ENCODE results near the gene TMX3. TPM values are rescaled to one million over a fixed set of nuclear protein-coding genes. Genes with fewer than 3 reads are reported as not detected.

TMX3 gene
- total RNA-seq, 1 experiment from 2014 or later, result 21.2 TPM

- TF ChIP-seq EZH2 (IDR thresholded peaks at IDR 0.05; ENCODE audit: low read depth), result no peak
- TF ChIP-seq CTCF (conservative IDR thresholded peaks at IDR 0.05), result no peak
- no peaks in the 10 kb centered on the region for H3K4me1 ChIP-seq (replicated peaks; ENCODE audit: insufficient read depth)
- no peaks in the 10 kb centered on the region for H3K27me3 ChIP-seq (ENCODE audit: insufficient read depth, low read depth)
- intact Hi-C loops (cut with micrococcal nuclease; ENCODE audit: unreplicated experiment), result no loop called here
- H3K4me3 ChIP-seq, result no peak overlapping the region
- H3K36me3 ChIP-seq (ENCODE audit: low read depth), result peaks cover 35% of the 10 kb centered on the region
- no peak overlapping the region for H3K27ac ChIP-seq
- ChIA-PET CTCF (no interaction called here), POLR2A (ENCODE audit: unreplicated experiment) (no interaction called here)
- no peaks in the 10 kb centered on the region for H3K79me2 ChIP-seq (ENCODE audit: low read depth)
- BruUV-seq (replicated peaks), result no TSS peak
- H3K9me3 ChIP-seq (ENCODE audit: insufficient read depth, low read depth), result no peaks in the 10 kb centered on the region
- no peak for DNase-seq
- no peak overlapping the region for H3K4me2 ChIP-seq
- no peaks in the 10 kb centered on the region for H3F3A ChIP-seq (ENCODE audit: insufficient read depth, low read depth)
- no peaks in the 10 kb centered on the region; the same call in 1 of the 2 replicates for H3K9me2 ChIP-seq (ENCODE audit: insufficient read depth)
- H2AFZ ChIP-seq, result no peak overlapping the region
- peaks cover 8% of the 10 kb centered on the region; the same call in 1 of the 2 replicates for H4K20me1 ChIP-seq (ENCODE audit: insufficient read depth)
Observed at GRCh38 chr18:68703326-68703725, 11.6 kb downstream of the TMX3 start.

- H3K9me2 ChIP-seq (ENCODE audit: insufficient read depth), result no peaks in the 10 kb centered on the region; the same call in 1 of the 2 replicates
- intact Hi-C loops (cut with micrococcal nuclease; ENCODE audit: unreplicated experiment), result no loop called here
- ChIA-PET POLR2A (ENCODE audit: unreplicated experiment) (no interaction called here), CTCF (no interaction called here)
- peaks cover 10% of the 10 kb centered on the region; the same call in 1 of the 2 replicates for H4K20me1 ChIP-seq (ENCODE audit: insufficient read depth)
- no TSS peak for BruUV-seq (replicated peaks)
- H2AFZ ChIP-seq, result no peak overlapping the region
- no peak overlapping the region for H3K4me2 ChIP-seq
- no peaks in the 10 kb centered on the region for H3K79me2 ChIP-seq (ENCODE audit: low read depth)
- H3K27ac ChIP-seq, result no peak overlapping the region
- H3K9me3 ChIP-seq (ENCODE audit: insufficient read depth, low read depth), result no peaks in the 10 kb centered on the region
- H3F3A ChIP-seq (ENCODE audit: insufficient read depth, low read depth), result no peaks in the 10 kb centered on the region
- no peak overlapping the region for H3K4me3 ChIP-seq
- DNase-seq, result no peak
- no peaks in the 10 kb centered on the region for H3K4me1 ChIP-seq (replicated peaks; ENCODE audit: insufficient read depth)
- peaks cover 36% of the 10 kb centered on the region for H3K36me3 ChIP-seq (ENCODE audit: low read depth)
- no peaks in the 10 kb centered on the region for H3K27me3 ChIP-seq (ENCODE audit: insufficient read depth, low read depth)
- TF ChIP-seq CTCF (conservative IDR thresholded peaks at IDR 0.05), result no peak
- no peak for TF ChIP-seq EZH2 (IDR thresholded peaks at IDR 0.05; ENCODE audit: low read depth)
Observed at GRCh38 chr18:68701353-68701752, 13.6 kb downstream of the TMX3 start.

GRCh38 chr18:68699043-68699442 is 15.9 kb downstream of the TMX3 start:
- POLR2A ChIA-PET (ENCODE audit: unreplicated experiment), result no interaction called here
- H3K27ac ChIP-seq, result peak overlapping the region; percentile 18; the same call in 1 of the 2 replicates
- no TSS peak for BruUV-seq (replicated peaks)
- H3K4me1 ChIP-seq (replicated peaks; ENCODE audit: insufficient read depth), result no peaks in the 10 kb centered on the region
- intact Hi-C loops (cut with micrococcal nuclease; ENCODE audit: unreplicated experiment), result no loop called here
- H3K79me2 ChIP-seq (ENCODE audit: low read depth), result no peaks in the 10 kb centered on the region
- no peak for TF ChIP-seq EZH2 (IDR thresholded peaks at IDR 0.05; ENCODE audit: low read depth)
- TF ChIP-seq CTCF (conservative IDR thresholded peaks at IDR 0.05), result no peak
- H2AFZ ChIP-seq, result no peak overlapping the region
- peaks cover 10% of the 10 kb centered on the region; the same call in 1 of the 2 replicates for H4K20me1 ChIP-seq (ENCODE audit: insufficient read depth)
- H3K4me3 ChIP-seq, result no peak overlapping the region
- H3K9me2 ChIP-seq (ENCODE audit: insufficient read depth), result no peaks in the 10 kb centered on the region
- H3F3A ChIP-seq (ENCODE audit: insufficient read depth, low read depth), result no peaks in the 10 kb centered on the region
- peaks cover 28% of the 10 kb centered on the region for H3K36me3 ChIP-seq (ENCODE audit: low read depth)
- no peaks in the 10 kb centered on the region for H3K27me3 ChIP-seq (ENCODE audit: insufficient read depth, low read depth)
- H3K9me3 ChIP-seq (ENCODE audit: insufficient read depth, low read depth), result no peaks in the 10 kb centered on the region
- no peak for DNase-seq
- no peak overlapping the region for H3K4me2 ChIP-seq
- CTCF ChIA-PET, result no interaction called here
